ENCODE measurements around the gene TFF1. TPM values are rescaled to one million over a fixed set of nuclear protein-coding genes. Genes with fewer than 3 reads are reported as not detected.

Gene TFF1
- total RNA-seq, 4 donors from 2014 or later: 8.6 to 45.3 (median 25.8) TPM; not detected in 1

- intact Hi-C loops (cut with DNase I; ENCODE audit: low total_unique reads) (no loop called here), in situ Hi-C loops (cut with MboI; ENCODE audit: low pct_ligation_motif_present in 1 of 4, low pct_unique_long_range_greater_than_20kb in 1 of 4, low sequenced_read_pairs in 3 of 4) (loop anchor here in 2 of 4 donors (5.0 to 25.0 kb wide), 2 partner anchors 50 to 240 kb away; no protein-coding TSS in a partner anchor)
- Histone ChIP-seq H3K27ac (no peak overlapping the region), H3K4me3 (no peak overlapping the region), H3K27me3 (peaks cover 3% of the 10 kb centered on the region), H3K9me3 (no peaks in the 10 kb centered on the region), H3K36me3 (no peaks in the 10 kb centered on the region), H3K4me1 (peaks cover 0 to 23% (median 8%) of the 10 kb centered on the region in 4 donors)
- 78% methylated on average over 4 of the region's 4 CpGs; no CpG with 5 or more reads in 1 of the 2 donors for WGBS, 2 donors (ENCODE audit: low coverage in 1 of 2)
- DNase-seq: no peak
- TF ChIP-seq POLR2AphosphoS5 (IDR thresholded peaks at IDR 0.05) (no peak), POLR2A (IDR thresholded peaks at IDR 0.05) (no peak), EP300 (IDR thresholded peaks at IDR 0.05; ENCODE audit: low read depth) (no peak)
- TF ChIP-seq, protein P1, sequence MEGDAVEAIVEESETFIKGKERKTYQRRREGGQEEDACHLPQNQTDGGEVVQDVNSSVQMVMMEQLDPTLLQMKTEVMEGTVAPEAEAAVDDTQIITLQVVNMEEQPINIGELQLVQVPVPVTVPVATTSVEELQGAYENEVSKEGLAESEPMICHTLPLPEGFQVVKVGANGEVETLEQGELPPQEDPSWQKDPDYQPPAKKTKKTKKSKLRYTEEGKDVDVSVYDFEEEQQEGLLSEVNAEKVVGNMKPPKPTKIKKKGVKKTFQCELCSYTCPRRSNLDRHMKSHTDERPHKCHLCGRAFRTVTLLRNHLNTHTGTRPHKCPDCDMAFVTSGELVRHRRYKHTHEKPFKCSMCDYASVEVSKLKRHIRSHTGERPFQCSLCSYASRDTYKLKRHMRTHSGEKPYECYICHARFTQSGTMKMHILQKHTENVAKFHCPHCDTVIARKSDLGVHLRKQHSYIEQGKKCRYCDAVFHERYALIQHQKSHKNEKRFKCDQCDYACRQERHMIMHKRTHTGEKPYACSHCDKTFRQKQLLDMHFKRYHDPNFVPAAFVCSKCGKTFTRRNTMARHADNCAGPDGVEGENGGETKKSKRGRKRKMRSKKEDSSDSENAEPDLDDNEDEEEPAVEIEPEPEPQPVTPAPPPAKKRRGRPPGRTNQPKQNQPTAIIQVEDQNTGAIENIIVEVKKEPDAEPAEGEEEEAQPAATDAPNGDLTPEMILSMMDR (IDR thresholded peaks at IDR 0.05): no peak
Observed at GRCh38 chr21:42321845-42322244, 44.5 kb downstream of the TFF1 start.

GRCh38 chr21:42321231-42321630 is 45.1 kb downstream of the TFF1 start:
- TF ChIP-seq POLR2A (IDR thresholded peaks at IDR 0.05) (no peak), EP300 (IDR thresholded peaks at IDR 0.05; ENCODE audit: low read depth) (no peak), POLR2AphosphoS5 (IDR thresholded peaks at IDR 0.05) (no peak)
- TF ChIP-seq, protein P1 (IDR thresholded peaks at IDR 0.05): no peak
- no peaks in the 10 kb centered on the region for H3K9me3 ChIP-seq
- no peak for DNase-seq
- no peaks in the 10 kb centered on the region for H3K36me3 ChIP-seq
- intact Hi-C loops (cut with DNase I; ENCODE audit: low total_unique reads) (no loop called here), in situ Hi-C loops (cut with MboI; ENCODE audit: low pct_ligation_motif_present in 1 of 4, low pct_unique_long_range_greater_than_20kb in 1 of 4, low sequenced_read_pairs in 3 of 4) (loop anchor here in 2 of 4 donors (5.0 to 25.0 kb wide), 2 partner anchors 51 to 241 kb away; no protein-coding TSS in a partner anchor)
- whole genome bisulfite sequencing, 2 donors (ENCODE audit: low coverage in 1 of 2): 93% methylated on average over 10 of the region's 10 CpGs; no CpG with 5 or more reads in 1 of the 2 donors
- H3K4me1 ChIP-seq: peaks cover 0 to 27% (median 14%) of the 10 kb centered on the region in 4 donors
- H3K27me3 ChIP-seq: peaks cover 3% of the 10 kb centered on the region
- no peak overlapping the region for H3K27ac ChIP-seq
- no peak overlapping the region for H3K4me3 ChIP-seq

DNA sequence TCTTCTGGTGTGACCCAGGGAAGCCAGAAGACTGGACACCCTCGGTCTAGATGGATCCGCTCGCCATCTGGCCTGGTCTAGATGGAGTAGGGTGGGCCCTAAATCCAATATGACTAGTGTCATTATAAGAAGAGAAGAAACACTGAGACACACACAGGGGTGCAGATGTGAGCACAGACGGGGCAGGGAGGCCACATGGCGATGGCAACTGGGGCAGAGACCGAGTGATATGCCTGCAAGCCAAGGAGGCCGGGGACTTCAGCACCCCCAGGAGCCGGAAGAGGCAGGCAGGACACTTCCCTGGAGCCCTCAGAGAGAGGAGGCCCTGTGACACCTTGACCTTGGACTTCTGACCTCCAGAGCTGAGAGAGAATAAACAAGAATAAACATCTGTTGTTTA is 45.5 kb downstream of the TFF1 start:
- in situ Hi-C loops (cut with MboI; ENCODE audit: low pct_ligation_motif_present in 1 of 4, low pct_unique_long_range_greater_than_20kb in 1 of 4, low sequenced_read_pairs in 3 of 4): loop anchor here in 2 of 4 donors (5.0 to 25.0 kb wide), 2 partner anchors 52 to 242 kb away; no protein-coding TSS in a partner anchor
- intact Hi-C loops (cut with DNase I; ENCODE audit: low total_unique reads): no loop called here
- H3K4me3 ChIP-seq: no peak overlapping the region
- H3K9me3 ChIP-seq: no peaks in the 10 kb centered on the region
- 80 to 94% methylated on average over 1 to 8 of the region's 8 CpGs for WGBS, 2 donors (ENCODE audit: low coverage in 1 of 2)
- no peak for DNase-seq
- peaks cover 0 to 28% (median 17%) of the 10 kb centered on the region in 4 donors for H3K4me1 ChIP-seq
- no peaks in the 10 kb centered on the region for H3K36me3 ChIP-seq
- peaks cover 3% of the 10 kb centered on the region for H3K27me3 ChIP-seq
- H3K27ac ChIP-seq: no peak overlapping the region
- TF ChIP-seq, protein P1 (IDR thresholded peaks at IDR 0.05): no peak
- TF ChIP-seq POLR2AphosphoS5 (IDR thresholded peaks at IDR 0.05) (no peak), EP300 (IDR thresholded peaks at IDR 0.05; ENCODE audit: low read depth) (no peak)

DNA sequence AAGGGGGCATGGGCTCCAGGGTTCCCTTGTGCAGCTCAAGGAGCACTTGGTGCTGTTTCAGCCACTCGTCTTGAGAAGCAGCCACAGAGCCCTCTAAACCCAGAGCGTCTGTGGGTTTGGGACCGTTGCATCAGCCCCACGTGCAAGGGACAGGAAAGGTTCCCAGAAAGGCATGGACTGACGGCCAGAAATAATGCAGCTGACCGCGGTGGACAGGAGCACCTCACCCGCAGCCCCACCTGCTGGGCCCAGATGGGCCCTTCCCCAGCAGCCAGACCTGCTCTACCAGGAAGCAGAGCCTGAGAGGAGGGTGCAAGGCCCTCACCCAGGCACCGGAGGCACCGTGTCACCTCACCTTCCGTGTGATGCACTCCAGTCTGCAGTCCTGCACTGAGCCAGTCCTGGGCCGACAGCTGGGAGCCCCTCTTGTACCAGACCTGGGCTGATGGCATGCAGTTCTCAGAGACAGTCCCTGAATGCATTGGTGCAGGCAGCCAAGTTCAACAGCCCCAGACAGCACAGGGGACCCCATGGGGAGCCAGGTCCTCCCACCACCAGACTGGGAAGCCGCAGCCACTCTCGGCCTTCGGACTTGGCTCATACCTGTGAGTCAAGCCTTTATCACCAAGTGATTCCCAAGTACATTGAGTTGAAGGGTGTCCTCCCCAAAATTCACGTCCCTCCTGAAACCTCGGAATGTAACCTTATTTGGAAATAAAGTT is 46.3 kb downstream of the TFF1 start:
- no peak overlapping the region for H3K4me3 ChIP-seq
- in situ Hi-C loops (cut with MboI; ENCODE audit: low pct_ligation_motif_present in 1 of 4, low pct_unique_long_range_greater_than_20kb in 1 of 4, low sequenced_read_pairs in 3 of 4): loop anchor here in 2 of 4 donors (5.0 to 25.0 kb wide), 2 partner anchors 52 to 242 kb away; no protein-coding TSS in a partner anchor
- intact Hi-C loops (cut with DNase I; ENCODE audit: low total_unique reads): no loop called here
- H3K36me3 ChIP-seq: no peaks in the 10 kb centered on the region
- H3K27ac ChIP-seq: peak overlapping the region in 3 of 4 donors; percentile 2 to 52 (median 28)
- 72 to 100% methylated on average over 1 to 17 of the region's 17 CpGs for WGBS, 2 donors (ENCODE audit: low coverage in 1 of 2)
- H3K9me3 ChIP-seq: no peaks in the 10 kb centered on the region
- DNase-seq: no peak
- H3K27me3 ChIP-seq: peaks cover under 1% of the 10 kb centered on the region
- peaks cover 0 to 30% (median 22%) of the 10 kb centered on the region in 4 donors for H3K4me1 ChIP-seq
- TF ChIP-seq EP300 (IDR thresholded peaks at IDR 0.05; ENCODE audit: low read depth): no peak
- TF ChIP-seq, protein P1 (IDR thresholded peaks at IDR 0.05): peak in 1 of 5 experiments; percentile 5

Measured in transverse colon (tissue), 4 donors.